A673 (cell line): Measurements from ENCODE around the gene ATP2B2. TPM values are rescaled to one million over a fixed set of nuclear protein-coding genes. Genes with fewer than 3 reads are reported as not detected.

ENCODE experiments used
- BruUV-seq: library from RNA; stranded (reverse); fragments of 400-500 nt; replicated peaks from 2 replicates; lab custom pipeline; 2021; lab: Mats Ljungman, UMichigan
- CTCF ChIA-PET: fragments of 300-600 bp; sonication (Branson Sonifier 250); formaldehyde crosslinking; loops from one replicate; lab custom pipeline; 2022; ENCODE audit warnings: antibody characterized with exemption; lab: Charles Lee
- POLR2A ChIA-PET: fragments of 300-600 bp; sonication (Branson Sonifier 250); formaldehyde crosslinking; loops from one replicate; lab custom pipeline; 2022; ENCODE audit warnings: antibody characterized with exemption; ENCODE audit not compliant: low non-redundant PET; lab: Charles Lee
- DNase-seq: peaks from one replicate; pipeline ENCODE4 v3.0.0-alpha.2; 2015; ENCODE audit warnings: low spot score
- H3K27ac ChIP-seq: fragments of 200-600 bp; sonication (generic); 2 replicates; pipeline ENCODE4 v1.5.1; 2016; ENCODE audit warnings: mixed run types, low read depth, mild to moderate bottlenecking, mixed read lengths, antibody characterized with exemption, low read length; ENCODE audit not compliant: poor library complexity, severe bottlenecking
- H3K27me3 ChIP-seq: fragments of 200-600 bp; sonication (generic); replicated peaks from 2 replicates; pipeline ENCODE4 v1.6.1; 2017; ENCODE audit warnings: mixed run types, low read depth, mild to moderate bottlenecking, mixed read lengths, antibody characterized with exemption, low read length; ENCODE audit not compliant: insufficient read depth, poor library complexity
- H3K36me3 ChIP-seq: fragments of 200-600 bp; sonication (generic); 2 replicates; pipeline ENCODE4 v1.6.1; 2016; ENCODE audit warnings: mixed run types, mild to moderate bottlenecking, mixed read lengths, antibody characterized with exemption, low read length; ENCODE audit not compliant: insufficient read depth, poor library complexity, severe bottlenecking
- H3K4me1 ChIP-seq: fragments of 200-600 bp; sonication (generic); 2 replicates; pipeline ENCODE4 v1.6.1; 2017; ENCODE audit warnings: mixed run types, mild to moderate bottlenecking, mixed read lengths, antibody characterized with exemption, low read length; ENCODE audit not compliant: insufficient read depth, poor library complexity, severe bottlenecking
- H3K4me3 ChIP-seq: fragments of 200-600 bp; sonication (generic); 2 replicates; pipeline ENCODE4 v1.5.1; 2016; ENCODE audit warnings: low read depth, mixed run types, mild to moderate bottlenecking, mixed read lengths, low read length; ENCODE audit not compliant: poor library complexity, severe bottlenecking
- H3K9me3 ChIP-seq: fragments of 200-600 bp; sonication (generic); 2 replicates; pipeline ENCODE4 v1.6.1; 2016; ENCODE audit warnings: mixed run types, low read depth, mild to moderate bottlenecking, mixed read lengths, antibody characterized with exemption, low read length; ENCODE audit not compliant: poor library complexity, severe bottlenecking
- EZH2 ChIP-seq: fragments of 200-600 bp; sonication (generic); IDR thresholded peaks from 2 replicates; pipeline ENCODE4 v1.6.1; 2017; ENCODE audit warnings: borderline replicate concordance, low read depth, mild to moderate bottlenecking, mixed read lengths, antibody characterized with exemption, low read length; ENCODE audit not compliant: poor library complexity, severe bottlenecking
- intact Hi-C: fragments of 100-400 bp; cut with micrococcal nuclease; formaldehyde crosslinking; loops from one replicate; pipeline ENCODE4 v1.10.0; 2022; ENCODE audit not compliant: unreplicated experiment
- total RNA-seq: library from RNA; stranded (reverse); gene quantifications from 2 replicates; pipeline ENCODE4 v1.2.3, GENCODE V29; 2021
- TF ChIP-seq, protein P1 (sequence below): fragments of 300-800, 200-600 bp; sonication (generic); conservative IDR thresholded peaks from 2 replicates; pipeline ENCODE4 v1.5.1; 2017; ENCODE audit warnings: low read depth, mild to moderate bottlenecking, antibody characterized with exemption, low read length, moderate library complexity, mixed read lengths

The ATP2B2 gene
- total RNA-seq, 1 experiment from 2014 or later = 0.17 TPM

DNA sequence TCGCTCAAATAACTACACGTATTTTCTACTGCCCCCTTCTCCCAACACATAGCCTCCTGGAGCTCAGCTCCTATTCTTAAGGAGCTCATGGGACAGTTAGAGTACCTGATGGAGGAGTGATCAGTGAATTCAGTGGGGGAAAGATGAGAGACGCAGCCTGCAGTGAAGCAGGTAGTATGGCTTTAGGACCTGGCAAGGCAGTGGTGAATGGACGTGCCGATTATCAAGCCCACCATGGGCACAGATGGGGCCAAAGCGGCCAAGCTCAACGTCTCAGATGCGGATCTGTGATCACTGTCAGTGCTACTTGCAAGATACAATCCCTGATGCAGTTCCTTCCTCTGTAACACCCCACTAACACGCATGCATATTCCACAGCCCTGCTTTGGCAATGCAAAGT, 45.8 kb upstream of the ATP2B2 start:
- Histone ChIP-seq H3K4me1 (peaks cover 7% of the 10 kb centered on the region), H3K27me3 (no peaks in the 10 kb centered on the region), H3K9me3 (no peaks in the 10 kb centered on the region), H3K27ac (no peak overlapping the region), H3K36me3 (no peaks in the 10 kb centered on the region), H3K4me3 (no peak overlapping the region)
- no peak for TF ChIP-seq EZH2
- TF ChIP-seq, protein P1, sequence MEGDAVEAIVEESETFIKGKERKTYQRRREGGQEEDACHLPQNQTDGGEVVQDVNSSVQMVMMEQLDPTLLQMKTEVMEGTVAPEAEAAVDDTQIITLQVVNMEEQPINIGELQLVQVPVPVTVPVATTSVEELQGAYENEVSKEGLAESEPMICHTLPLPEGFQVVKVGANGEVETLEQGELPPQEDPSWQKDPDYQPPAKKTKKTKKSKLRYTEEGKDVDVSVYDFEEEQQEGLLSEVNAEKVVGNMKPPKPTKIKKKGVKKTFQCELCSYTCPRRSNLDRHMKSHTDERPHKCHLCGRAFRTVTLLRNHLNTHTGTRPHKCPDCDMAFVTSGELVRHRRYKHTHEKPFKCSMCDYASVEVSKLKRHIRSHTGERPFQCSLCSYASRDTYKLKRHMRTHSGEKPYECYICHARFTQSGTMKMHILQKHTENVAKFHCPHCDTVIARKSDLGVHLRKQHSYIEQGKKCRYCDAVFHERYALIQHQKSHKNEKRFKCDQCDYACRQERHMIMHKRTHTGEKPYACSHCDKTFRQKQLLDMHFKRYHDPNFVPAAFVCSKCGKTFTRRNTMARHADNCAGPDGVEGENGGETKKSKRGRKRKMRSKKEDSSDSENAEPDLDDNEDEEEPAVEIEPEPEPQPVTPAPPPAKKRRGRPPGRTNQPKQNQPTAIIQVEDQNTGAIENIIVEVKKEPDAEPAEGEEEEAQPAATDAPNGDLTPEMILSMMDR = no peak
- no peak for DNase-seq
- ChIA-PET CTCF (no interaction called here), POLR2A (no interaction called here)
- no TSS peak for BruUV-seq
- intact Hi-C loops = no loop called here

DNA sequence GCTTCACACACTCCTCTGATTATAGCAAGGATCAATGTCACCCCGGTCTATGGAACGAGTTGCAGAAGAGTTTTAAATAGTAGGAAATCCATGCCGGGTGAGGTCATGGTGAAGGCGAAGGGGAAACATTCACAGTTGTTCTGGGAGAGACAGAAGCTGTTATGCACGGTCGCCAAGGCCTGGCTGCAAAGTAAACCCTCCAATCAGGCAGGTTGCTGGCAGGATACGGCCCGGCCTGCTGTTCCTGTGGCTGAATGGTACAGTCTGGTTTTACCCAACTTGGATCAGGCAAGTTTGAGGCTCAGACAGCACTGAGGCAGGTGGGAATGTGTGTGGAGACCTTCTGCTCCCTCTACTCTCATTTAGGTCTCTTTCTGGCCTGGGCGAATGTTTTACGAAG, 45.3 kb upstream of the ATP2B2 start:
- TF ChIP-seq, protein P1 = no peak
- TF ChIP-seq EZH2 = no peak
- peaks cover 7% of the 10 kb centered on the region for H3K4me1 ChIP-seq
- H3K27me3 ChIP-seq = no peaks in the 10 kb centered on the region
- DNase-seq = no peak
- ChIA-PET POLR2A (no interaction called here), CTCF (no interaction called here)
- H3K36me3 ChIP-seq = no peaks in the 10 kb centered on the region
- H3K27ac ChIP-seq = no peak overlapping the region
- H3K4me3 ChIP-seq = no peak overlapping the region
- H3K9me3 ChIP-seq = no peaks in the 10 kb centered on the region
- no TSS peak for BruUV-seq
- intact Hi-C loops = no loop called here

GRCh38 chr3:10549617-10550230, 44.3 kb upstream of the ATP2B2 start:
- peaks cover 7% of the 10 kb centered on the region for H3K4me1 ChIP-seq
- BruUV-seq = no TSS peak
- CTCF ChIA-PET = no interaction called here
- no peak overlapping the region for H3K4me3 ChIP-seq
- intact Hi-C loops = no loop called here
- H3K27ac ChIP-seq = no peak overlapping the region
- DNase-seq = no peak
- no peaks in the 10 kb centered on the region for H3K27me3 ChIP-seq
- TF ChIP-seq EZH2 = no peak
- TF ChIP-seq, protein P1 = no peak
- H3K9me3 ChIP-seq = no peaks in the 10 kb centered on the region
- POLR2A ChIA-PET = no interaction called here
- no peaks in the 10 kb centered on the region for H3K36me3 ChIP-seq
